DND-41 (cell line): ENCODE measurements around the gene SLC6A7.

ENCODE experiments used
- ATAC-seq: fragments of 200-7000 bp; cut with Tn5 transposase; 3 replicates; pipeline ENCODE4 v1.9.1; 2021; ENCODE audit warnings: low read depth; ENCODE audit not compliant: insufficient read depth
- DNase-seq: peaks from one replicate; pipeline ENCODE4 v3.0.0-alpha.2; 2020
- H2AFZ ChIP-seq: 2 replicates; pipeline ENCODE4 v1.6.0; 2012; ENCODE audit warnings: low read depth, low read length
- H3K27ac ChIP-seq: 2 replicates; pipeline ENCODE4 v1.5.1; 2012; ENCODE audit warnings: low read length, inconsistent platforms
- H3K27me3 ChIP-seq: fragments of 200-600 bp; sonication (generic); 2 replicates; pipeline ENCODE4 v1.6.0; 2012; ENCODE audit warnings: low read length, mild to moderate bottlenecking, inconsistent platforms; ENCODE audit not compliant: insufficient read depth, poor library complexity
- H3K36me3 ChIP-seq: 2 replicates; pipeline ENCODE4 v1.5.1; 2012; ENCODE audit warnings: low read length, inconsistent platforms; ENCODE audit not compliant: insufficient read depth
- H3K4me1 ChIP-seq: 2 replicates; pipeline ENCODE4 v1.5.1; 2012; ENCODE audit warnings: mild to moderate bottlenecking, low read length; ENCODE audit not compliant: insufficient read depth
- H3K4me2 ChIP-seq: 2 replicates; pipeline ENCODE4 v1.6.0; 2012; ENCODE audit warnings: mild to moderate bottlenecking, moderate library complexity, low read length, inconsistent platforms; ENCODE audit not compliant: insufficient read depth
- H3K4me3 ChIP-seq, 2 experiments: fragments of 200-600 bp in 1 of 2; shearing (Covaris generic) in 1 of 2; 2 replicates each; pipeline ENCODE4 v1.5.1; 2012 to 2016; ENCODE audit warnings: inconsistent platforms in 2 of 2, low read length in 2 of 2, mild to moderate bottlenecking in 2 of 2, low read depth in 1 of 2, moderate library complexity in 1 of 2
- H3K79me2 ChIP-seq: 2 replicates; pipeline ENCODE4 v1.6.0; 2012; ENCODE audit warnings: low read length, inconsistent platforms; ENCODE audit not compliant: insufficient read depth
- H3K9ac ChIP-seq: 2 replicates; pipeline ENCODE4 v1.6.0; 2012; ENCODE audit warnings: low read depth, mild to moderate bottlenecking, inconsistent platforms, low read length, moderate library complexity
- H3K9me3 ChIP-seq: 2 replicates; pipeline ENCODE4 v1.5.1; 2012; ENCODE audit warnings: low read length, moderate library complexity, mild to moderate bottlenecking, inconsistent platforms; ENCODE audit not compliant: insufficient read depth, severe bottlenecking
- H4K20me1 ChIP-seq: 2 replicates; pipeline ENCODE4 v1.6.0; 2012; ENCODE audit warnings: low read length; ENCODE audit not compliant: insufficient read depth
- EZH2 ChIP-seq: IDR thresholded peaks from 3 replicates; pipeline ENCODE4 v1.6.1; 2012; ENCODE audit warnings: borderline replicate concordance, low read depth, mild to moderate bottlenecking, moderate library complexity, low read length, inconsistent platforms; ENCODE audit not compliant: severe bottlenecking
- TF ChIP-seq, protein P1 (sequence below): IDR thresholded peaks from 2 replicates; pipeline ENCODE4 v1.5.1; 2012; ENCODE audit warnings: borderline replicate concordance, low read length, moderate library complexity, mild to moderate bottlenecking; ENCODE audit not compliant: poor library complexity, severe bottlenecking; ENCODE audit errors: extremely low read depth

Gene SLC6A7

DNA sequence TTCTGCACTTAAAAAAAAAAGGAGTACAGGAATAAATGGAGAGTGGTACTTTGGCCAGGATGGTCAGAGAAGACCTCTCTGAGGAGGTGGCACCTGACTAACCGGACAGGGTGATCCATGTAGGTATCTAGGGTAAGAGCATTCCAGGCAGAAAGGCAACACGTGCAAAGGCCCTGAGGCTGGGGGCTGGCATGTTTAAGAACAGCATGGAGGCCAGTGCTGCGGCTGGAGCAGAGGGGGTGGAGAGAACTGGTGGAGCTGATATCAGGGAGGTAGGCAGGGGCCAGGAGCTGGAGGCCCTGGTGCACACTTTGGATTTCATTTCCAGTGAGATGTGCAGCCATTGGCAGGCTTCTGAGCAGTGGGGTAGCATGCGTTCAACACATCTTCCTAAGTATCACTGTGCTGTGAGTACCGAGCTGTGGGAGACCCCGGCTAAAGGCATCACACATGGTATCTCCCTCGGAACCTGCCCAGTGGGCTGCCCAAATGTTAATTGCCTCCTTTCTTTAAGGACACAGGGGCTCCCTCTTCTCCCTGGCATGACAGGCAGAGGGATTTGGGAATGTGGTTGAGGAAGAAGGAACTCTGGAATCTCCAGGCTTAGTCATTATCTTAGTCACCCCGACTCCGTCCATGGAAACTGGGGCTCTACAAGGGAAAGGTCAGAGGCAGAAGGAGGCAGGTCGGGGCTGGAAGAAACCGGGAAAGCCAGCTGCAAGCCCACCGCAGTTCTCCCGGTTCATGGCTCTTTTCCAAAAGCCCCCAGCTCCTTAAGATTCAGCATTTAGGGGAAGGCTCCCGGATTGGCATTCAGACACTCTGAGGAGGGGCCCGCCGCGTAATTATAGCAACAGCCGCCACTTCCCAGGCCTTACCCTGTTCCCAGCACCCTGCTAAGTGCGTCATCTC, 18.6 kb downstream of the SLC6A7 start:
- Histone ChIP-seq H4K20me1 (no peaks in the 10 kb centered on the region), H3K36me3 (no peaks in the 10 kb centered on the region), H2AFZ (no peak overlapping the region), H3K9me3 (no peaks in the 10 kb centered on the region), H3K27ac (no peak overlapping the region), H3K27me3 (peaks cover 5% of the 10 kb centered on the region), H3K4me2 (no peak overlapping the region), H3K79me2 (no peaks in the 10 kb centered on the region), H3K4me3 (no peak overlapping the region), H3K9ac (no peak overlapping the region), H3K4me1 (no peaks in the 10 kb centered on the region)
- TF ChIP-seq, protein P1, sequence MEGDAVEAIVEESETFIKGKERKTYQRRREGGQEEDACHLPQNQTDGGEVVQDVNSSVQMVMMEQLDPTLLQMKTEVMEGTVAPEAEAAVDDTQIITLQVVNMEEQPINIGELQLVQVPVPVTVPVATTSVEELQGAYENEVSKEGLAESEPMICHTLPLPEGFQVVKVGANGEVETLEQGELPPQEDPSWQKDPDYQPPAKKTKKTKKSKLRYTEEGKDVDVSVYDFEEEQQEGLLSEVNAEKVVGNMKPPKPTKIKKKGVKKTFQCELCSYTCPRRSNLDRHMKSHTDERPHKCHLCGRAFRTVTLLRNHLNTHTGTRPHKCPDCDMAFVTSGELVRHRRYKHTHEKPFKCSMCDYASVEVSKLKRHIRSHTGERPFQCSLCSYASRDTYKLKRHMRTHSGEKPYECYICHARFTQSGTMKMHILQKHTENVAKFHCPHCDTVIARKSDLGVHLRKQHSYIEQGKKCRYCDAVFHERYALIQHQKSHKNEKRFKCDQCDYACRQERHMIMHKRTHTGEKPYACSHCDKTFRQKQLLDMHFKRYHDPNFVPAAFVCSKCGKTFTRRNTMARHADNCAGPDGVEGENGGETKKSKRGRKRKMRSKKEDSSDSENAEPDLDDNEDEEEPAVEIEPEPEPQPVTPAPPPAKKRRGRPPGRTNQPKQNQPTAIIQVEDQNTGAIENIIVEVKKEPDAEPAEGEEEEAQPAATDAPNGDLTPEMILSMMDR = no peak
- TF ChIP-seq EZH2 = no peak
- ATAC-seq = no peak
- DNase-seq = no peak

DNA sequence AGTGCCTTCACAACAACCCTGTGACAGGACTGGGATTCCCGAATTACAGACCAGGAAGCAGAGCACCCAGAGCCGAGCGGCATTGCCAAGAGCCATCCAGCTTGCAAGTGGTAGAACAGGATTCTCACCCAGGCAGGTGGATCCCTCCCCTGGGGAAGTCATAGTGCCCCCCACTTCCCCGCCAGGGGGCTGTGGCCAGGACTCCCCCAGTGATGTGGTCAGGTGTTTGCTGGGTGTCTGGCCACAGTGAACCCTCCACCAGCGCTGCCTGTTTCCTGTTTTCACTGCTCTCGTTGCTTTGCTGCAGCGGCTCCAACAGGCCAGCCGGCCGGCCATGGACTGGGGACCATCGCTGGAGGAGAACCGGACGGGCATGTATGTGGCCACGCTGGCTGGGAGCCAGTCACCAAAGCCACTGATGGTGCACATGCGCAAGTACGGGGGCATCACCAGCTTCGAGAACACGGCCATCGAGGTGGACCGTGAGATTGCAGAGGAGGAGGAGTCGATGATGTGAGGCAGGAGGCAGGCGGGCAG, 19.3 kb downstream of the SLC6A7 start:
- Histone ChIP-seq H3K9ac (no peak overlapping the region), H3K79me2 (no peaks in the 10 kb centered on the region), H3K4me2 (no peak overlapping the region), H3K27me3 (peaks cover 11% of the 10 kb centered on the region), H3K4me1 (no peaks in the 10 kb centered on the region), H4K20me1 (no peaks in the 10 kb centered on the region), H3K36me3 (no peaks in the 10 kb centered on the region), H3K4me3 (no peak overlapping the region), H3K27ac (no peak overlapping the region), H3K9me3 (no peaks in the 10 kb centered on the region), H2AFZ (no peak overlapping the region)
- ATAC-seq (no peak; the same call in 2 of the 3 replicates), DNase-seq (peak; percentile 27)
- TF ChIP-seq, protein P1 = no peak
- no peak for TF ChIP-seq EZH2

DNA sequence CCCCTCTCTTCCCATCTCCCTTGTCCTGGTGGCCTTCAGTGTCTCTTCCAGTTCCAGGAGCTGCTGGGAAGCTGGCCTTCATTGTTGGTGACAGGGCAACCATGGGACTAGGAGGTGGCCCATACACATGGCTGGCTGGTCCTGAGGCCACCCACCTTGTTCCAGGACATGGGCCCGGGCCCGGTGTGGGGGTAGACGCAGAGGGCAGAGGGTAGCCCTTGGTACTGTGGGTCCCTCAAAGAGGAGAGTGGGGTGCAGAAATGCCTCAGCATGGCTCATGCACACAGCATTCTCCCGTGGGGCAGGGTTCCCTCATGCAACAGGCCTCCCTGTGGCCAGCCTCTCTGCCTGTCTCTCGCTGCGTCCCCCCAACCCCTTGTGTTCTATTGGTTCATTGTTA, 20.8 kb downstream of the SLC6A7 start:
- Histone ChIP-seq H3K27me3 (peaks cover 15% of the 10 kb centered on the region), H2AFZ (no peak overlapping the region)

More for the DNA sequence above, 20.8 kb downstream of the SLC6A7 start:
- no peaks in the 10 kb centered on the region for H3K79me2 ChIP-seq
- H3K27ac ChIP-seq = no peak overlapping the region
- H3K4me1 ChIP-seq = no peaks in the 10 kb centered on the region
- H3K36me3 ChIP-seq = no peaks in the 10 kb centered on the region
- no peaks in the 10 kb centered on the region for H3K9me3 ChIP-seq
- H3K4me2 ChIP-seq = no peak overlapping the region
- H3K9ac ChIP-seq = no peak overlapping the region
- no peaks in the 10 kb centered on the region for H4K20me1 ChIP-seq
- ATAC-seq (no peak), DNase-seq (no peak)
- no peak overlapping the region for H3K4me3 ChIP-seq
- no peak for TF ChIP-seq EZH2
- TF ChIP-seq, protein P1 = no peak
